Fibroblast of skin of right biceps (primary cell): Measurements from ENCODE around the gene RPS3.
A peak's percentile ranks its signal among the peaks of the same experiment; 100 is the strongest.
"Not testable (repeated sequence)": the region's sequence is repeated elsewhere in the genome, so short reads cannot be mapped to it uniquely, and the experiment has no call there.

Source experiments
- DNase-seq: peaks from one replicate; pipeline ENCODE4 v3.0.0-alpha.2; 2013

Gene RPS3

GRCh38 chr11:75399344-75400145 is at the start of gene RPS3:
Gene RPS3 (plus strand): TSS chr11:75399518. CDS start chr11:75399548, 30 bp downstream.
- DNase-seq, result peak; percentile 93

GRCh38 chr11:75349521-75350116 is 49.7 kb upstream of the RPS3 start:
- DNase-seq, result no peak

- DNase-seq, result no peak
Measured at GRCh38 chr11:75350122-75350742, 49.1 kb upstream of the RPS3 start.

GRCh38 chr11:75350743-75351540 is 48.4 kb upstream of the RPS3 start:
- DNase-seq, result no peak

GRCh38 chr11:75351541-75351790 is 47.9 kb upstream of the RPS3 start, which contains the start of gene ARRB1:
Gene ARRB1 (minus strand): TSS chr11:75351661. CDS start chr11:75351607, 54 bp downstream.
- DNase-seq, result no peak

- DNase-seq, result peak; percentile 52
Measured at GRCh38 chr11:75351791-75352587, 47.3 kb upstream of the RPS3 start.

- no peak for DNase-seq
Measured at GRCh38 chr11:75352588-75353206, 46.6 kb upstream of the RPS3 start.

GRCh38 chr11:75355051-75355450 is 44.3 kb upstream of the RPS3 start:
- DNase-seq, result no peak

GRCh38 chr11:75356613-75357012 is 42.7 kb upstream of the RPS3 start:
- peak; percentile 43 for DNase-seq

- DNase-seq, result not testable (repeated sequence)
Measured at GRCh38 chr11:75362285-75362684, 37.0 kb upstream of the RPS3 start.

GRCh38 chr11:75365711-75366181 is 33.6 kb upstream of the RPS3 start:
- peak; percentile 55 for DNase-seq

- not testable (repeated sequence) for DNase-seq
Measured at GRCh38 chr11:75366826-75367225, 32.5 kb upstream of the RPS3 start.

- DNase-seq, result no peak
Measured at GRCh38 chr11:75369560-75370255, 29.6 kb upstream of the RPS3 start.

GRCh38 chr11:75371949-75372876 is 27.1 kb upstream of the RPS3 start:
- no peak for DNase-seq

- no peak for DNase-seq
Measured at GRCh38 chr11:75373201-75373600, 26.1 kb upstream of the RPS3 start.

GRCh38 chr11:75374646-75375045 is 24.7 kb upstream of the RPS3 start:
- DNase-seq, result no peak

GRCh38 chr11:75375626-75376025 is 23.7 kb upstream of the RPS3 start:
- DNase-seq, result no peak

GRCh38 chr11:75376175-75376574 is 23.1 kb upstream of the RPS3 start:
- no peak for DNase-seq

- not testable (repeated sequence) for DNase-seq
Measured at GRCh38 chr11:75378776-75379175, 20.5 kb upstream of the RPS3 start.

- DNase-seq, result no peak
Measured at GRCh38 chr11:75380245-75380644, 19.1 kb upstream of the RPS3 start.
